ENCODE results near the gene PHETA2. TPM values are rescaled to one million over a fixed set of nuclear protein-coding genes. Genes with fewer than 3 reads are reported as not detected.

PHETA2 gene
- 17.5 and 25.4 TPM in 2 replicates for total RNA-seq

GRCh38 chr22:42074132-42074811 lies at the start of gene PHETA2:
Gene PHETA2 (plus strand): TSS chr22:42074248. CDS start chr22:42077294, 3,046 bp downstream.
- no peak for DNase-seq (ENCODE audit: low read depth, low spot score)

- no peak for DNase-seq (ENCODE audit: low read depth, low spot score)
These were observed 48.6 kb upstream of the PHETA2 start for GRCh38 chr22:42025421-42025820.

GRCh38 chr22:42026705-42027104 lies 47.3 kb upstream of the PHETA2 start:
- DNase-seq (ENCODE audit: low read depth, low spot score) = no peak

GRCh38 chr22:42033263-42034181 lies 40.5 kb upstream of the PHETA2 start:
- no peak for DNase-seq (ENCODE audit: low read depth, low spot score)

- DNase-seq (ENCODE audit: low read depth, low spot score) = no peak
These were observed 38.8 kb upstream of the PHETA2 start for GRCh38 chr22:42035256-42035655.

GRCh38 chr22:42039271-42039670 lies 34.8 kb upstream of the PHETA2 start:
- no peak for DNase-seq (ENCODE audit: low read depth, low spot score)

GRCh38 chr22:42041784-42042183 lies 32.3 kb upstream of the PHETA2 start:
- no peak for DNase-seq (ENCODE audit: low read depth, low spot score)

GRCh38 chr22:42050641-42051180 lies 23.3 kb upstream of the PHETA2 start:
- no peak for DNase-seq (ENCODE audit: low read depth, low spot score)

- DNase-seq (ENCODE audit: low read depth, low spot score) = no peak
These were observed 21.3 kb upstream of the PHETA2 start for GRCh38 chr22:42052765-42053164.

GRCh38 chr22:42056757-42057511 lies 17.1 kb upstream of the PHETA2 start:
- DNase-seq (ENCODE audit: low read depth, low spot score) = no peak

GRCh38 chr22:42060489-42060888 lies 13.6 kb upstream of the PHETA2 start:
- DNase-seq (ENCODE audit: low read depth, low spot score) = no peak

GRCh38 chr22:42061041-42061440 lies 13.0 kb upstream of the PHETA2 start:
- no peak for DNase-seq (ENCODE audit: low read depth, low spot score)

- DNase-seq (ENCODE audit: low read depth, low spot score) = no peak
These were observed 11.4 kb upstream of the PHETA2 start for GRCh38 chr22:42062506-42063170.

- DNase-seq (ENCODE audit: low read depth, low spot score) = no peak
These were observed 9.4 kb upstream of the PHETA2 start for GRCh38 chr22:42064629-42065028.

GRCh38 chr22:42065438-42066125 lies 8.5 kb upstream of the PHETA2 start:
- no peak for DNase-seq (ENCODE audit: low read depth, low spot score)

GRCh38 chr22:42066126-42066761 lies 7.8 kb upstream of the PHETA2 start:
- no peak for DNase-seq (ENCODE audit: low read depth, low spot score)

GRCh38 chr22:42066937-42067336 lies 7.1 kb upstream of the PHETA2 start:
- DNase-seq (ENCODE audit: low read depth, low spot score) = no peak

- no peak for DNase-seq (ENCODE audit: low read depth, low spot score)
These were observed 6.3 kb upstream of the PHETA2 start for GRCh38 chr22:42067671-42068251.

- no peak for DNase-seq (ENCODE audit: low read depth, low spot score)
These were observed 5.8 kb upstream of the PHETA2 start for GRCh38 chr22:42068291-42068690.

Data from pulmonary artery endothelial cell (primary cell).